ENCODE data around the gene PACRG.

The PACRG gene

GRCh38 chr6:162721404-162721687 is 6.4 kb upstream of the PACRG start:
- H2AFZ ChIP-seq (ENCODE audit: low read depth, low read length, severe bottlenecking), result no peak overlapping the region
- no peaks in the 10 kb centered on the region for H3K9me3 ChIP-seq (ENCODE audit: insufficient read depth, low read length)
- H3K27ac ChIP-seq (ENCODE audit: low read depth, low read length), result no peak overlapping the region
- no peaks in the 10 kb centered on the region for H3F3A ChIP-seq (ENCODE audit: insufficient read depth)
- no peak overlapping the region for H3K4me3 ChIP-seq (ENCODE audit: insufficient read depth, low read length, poor library complexity, severe bottlenecking)
- no peaks in the 10 kb centered on the region for H3K9me2 ChIP-seq (replicated peaks; ENCODE audit: insufficient read depth, low read length)
- TF ChIP-seq EZH2phosphoT487 (conservative IDR thresholded peaks at IDR 0.05; ENCODE audit: low read length) (no peak), CTCF (IDR thresholded peaks at IDR 0.05; ENCODE audit: insufficient read depth, low read length, poor library complexity, severe bottlenecking) (no peak)
- H4K20me1 ChIP-seq (ENCODE audit: low read depth, low read length), result no peaks in the 10 kb centered on the region
- no peaks in the 10 kb centered on the region for H3K27me3 ChIP-seq (ENCODE audit: low read length)
- H3K79me2 ChIP-seq (ENCODE audit: insufficient read depth, low read length), result no peaks in the 10 kb centered on the region
- no peaks in the 10 kb centered on the region for H3K36me3 ChIP-seq (ENCODE audit: low read length)
- H3K4me2 ChIP-seq (ENCODE audit: low read depth, low read length, poor library complexity, severe bottlenecking), result no peak overlapping the region
- no peak overlapping the region for H3K9ac ChIP-seq (ENCODE audit: low read length)

GRCh38 chr6:162722226-162722625 is 5.5 kb upstream of the PACRG start:
- TF ChIP-seq CTCF (IDR thresholded peaks at IDR 0.05; ENCODE audit: insufficient read depth, low read length, poor library complexity, severe bottlenecking) (no peak), EZH2phosphoT487 (conservative IDR thresholded peaks at IDR 0.05; ENCODE audit: low read length) (no peak)
- H3K9me2 ChIP-seq (replicated peaks; ENCODE audit: insufficient read depth, low read length), result no peaks in the 10 kb centered on the region
- no peak overlapping the region for H3K4me2 ChIP-seq (ENCODE audit: low read depth, low read length, poor library complexity, severe bottlenecking)
- no peak overlapping the region for H3K9ac ChIP-seq (ENCODE audit: low read length)
- no peaks in the 10 kb centered on the region for H3F3A ChIP-seq (ENCODE audit: insufficient read depth)
- H2AFZ ChIP-seq (ENCODE audit: low read depth, low read length, severe bottlenecking), result no peak overlapping the region
- H3K4me3 ChIP-seq (ENCODE audit: insufficient read depth, low read length, poor library complexity, severe bottlenecking), result no peak overlapping the region
- H3K9me3 ChIP-seq (ENCODE audit: insufficient read depth, low read length), result no peaks in the 10 kb centered on the region
- H4K20me1 ChIP-seq (ENCODE audit: low read depth, low read length), result no peaks in the 10 kb centered on the region
- H3K27ac ChIP-seq (ENCODE audit: low read depth, low read length), result no peak overlapping the region
- H3K27me3 ChIP-seq (ENCODE audit: low read length), result no peaks in the 10 kb centered on the region
- H3K79me2 ChIP-seq (ENCODE audit: insufficient read depth, low read length), result no peaks in the 10 kb centered on the region
- no peaks in the 10 kb centered on the region for H3K36me3 ChIP-seq (ENCODE audit: low read length)

- no peak for TF ChIP-seq EZH2phosphoT487 (conservative IDR thresholded peaks at IDR 0.05; ENCODE audit: low read length)
- TF ChIP-seq CTCF (IDR thresholded peaks at IDR 0.05; ENCODE audit: insufficient read depth, low read length, poor library complexity, severe bottlenecking), result no peak
- H3F3A ChIP-seq (ENCODE audit: insufficient read depth), result no peaks in the 10 kb centered on the region
- H3K27me3 ChIP-seq (ENCODE audit: low read length), result no peaks in the 10 kb centered on the region
- no peaks in the 10 kb centered on the region for H3K36me3 ChIP-seq (ENCODE audit: low read length)
- no peak overlapping the region for H3K4me2 ChIP-seq (ENCODE audit: low read depth, low read length, poor library complexity, severe bottlenecking)
- H3K9me2 ChIP-seq (replicated peaks; ENCODE audit: insufficient read depth, low read length), result no peaks in the 10 kb centered on the region
- no peaks in the 10 kb centered on the region for H3K9me3 ChIP-seq (ENCODE audit: insufficient read depth, low read length)
- no peak overlapping the region for H3K4me3 ChIP-seq (ENCODE audit: insufficient read depth, low read length, poor library complexity, severe bottlenecking)
- no peak overlapping the region for H3K9ac ChIP-seq (ENCODE audit: low read length)
- H4K20me1 ChIP-seq (ENCODE audit: low read depth, low read length), result no peaks in the 10 kb centered on the region
- no peak overlapping the region for H2AFZ ChIP-seq (ENCODE audit: low read depth, low read length, severe bottlenecking)
- H3K79me2 ChIP-seq (ENCODE audit: insufficient read depth, low read length), result no peaks in the 10 kb centered on the region
- no peak overlapping the region for H3K27ac ChIP-seq (ENCODE audit: low read depth, low read length)
These were observed 5.1 kb upstream of the PACRG start for GRCh38 chr6:162722633-162723032.

GRCh38 chr6:162726947-162727321 is 840 bp upstream of the PACRG start:
- no peaks in the 10 kb centered on the region for H3K9me2 ChIP-seq (replicated peaks; ENCODE audit: insufficient read depth, low read length)
- H3F3A ChIP-seq (ENCODE audit: insufficient read depth), result no peaks in the 10 kb centered on the region
- no peak overlapping the region for H3K9ac ChIP-seq (ENCODE audit: low read length)
- TF ChIP-seq EZH2phosphoT487 (conservative IDR thresholded peaks at IDR 0.05; ENCODE audit: low read length) (no peak), CTCF (IDR thresholded peaks at IDR 0.05; ENCODE audit: insufficient read depth, low read length, poor library complexity, severe bottlenecking) (no peak)
- no peaks in the 10 kb centered on the region for H3K27me3 ChIP-seq (ENCODE audit: low read length)
- no peaks in the 10 kb centered on the region for H3K9me3 ChIP-seq (ENCODE audit: insufficient read depth, low read length)
- no peak overlapping the region for H3K27ac ChIP-seq (ENCODE audit: low read depth, low read length)
- H3K36me3 ChIP-seq (ENCODE audit: low read length), result no peaks in the 10 kb centered on the region
- H3K4me3 ChIP-seq (ENCODE audit: insufficient read depth, low read length, poor library complexity, severe bottlenecking), result no peak overlapping the region
- no peaks in the 10 kb centered on the region for H4K20me1 ChIP-seq (ENCODE audit: low read depth, low read length)
- no peak overlapping the region for H2AFZ ChIP-seq (ENCODE audit: low read depth, low read length, severe bottlenecking)
- H3K4me2 ChIP-seq (ENCODE audit: low read depth, low read length, poor library complexity, severe bottlenecking), result no peak overlapping the region
- no peaks in the 10 kb centered on the region for H3K79me2 ChIP-seq (ENCODE audit: insufficient read depth, low read length)
